Measurements from ENCODE around the gene SBDS. TPM values are rescaled to one million over a fixed set of nuclear protein-coding genes. Genes with fewer than 3 reads are reported as not detected.

SBDS gene
- total RNA-seq, 1 experiment from 2014 or later, result 50.1 TPM

- RAD21 ChIA-PET (ENCODE audit: low non-redundant PET in 1 of 2, low total read pairs in 2 of 2, uncharacterized antibody in 2 of 2, unreplicated experiment in 2 of 2), result no interaction called here
- ATAC-seq (no peak), DNase-seq (ENCODE audit: low read depth, low spot score) (no peak)
- H3K9ac ChIP-seq (ENCODE audit: low read length), result no peak overlapping the region
- no peaks in the 10 kb centered on the region for H4K20me1 ChIP-seq (ENCODE audit: insufficient read depth)
- no peaks in the 10 kb centered on the region for H3K9me3 ChIP-seq (ENCODE audit: control insufficient read depth in 1 of 2, insufficient read depth in 1 of 2, low read depth in 1 of 2, low read length in 2 of 2)
- H3K27ac ChIP-seq (ENCODE audit: low read depth, low read length), result no peak overlapping the region
- no peak overlapping the region for H2AFZ ChIP-seq (ENCODE audit: low read depth, low read length, poor library complexity, severe bottlenecking)
- no peaks in the 10 kb centered on the region for H3K27me3 ChIP-seq (ENCODE audit: insufficient read depth, low read length)
- H3K4me1 ChIP-seq (ENCODE audit: control insufficient read depth in 1 of 2, insufficient read depth in 2 of 2, low read length in 2 of 2), result peaks cover 0 to 12% of the 10 kb centered on the region in 2 experiments; a peak in 2 of 4 replicates
- H3K9me2 ChIP-seq (ENCODE audit: insufficient read depth), result no peaks in the 10 kb centered on the region
- no peak overlapping the region for H3K4me2 ChIP-seq (ENCODE audit: low read length)
- no TSS peak for BruUV-seq (replicated peaks)
- H3K79me2 ChIP-seq (ENCODE audit: insufficient read depth, low read length), result no peaks in the 10 kb centered on the region
- POLR2A ChIA-PET, result no interaction called here
- TF ChIP-seq CBX3 (IDR thresholded peaks at IDR 0.05; ENCODE audit: low read depth) (no peak), SIN3A (IDR thresholded peaks at IDR 0.05; ENCODE audit: low read depth) (no peak), REST (IDR thresholded peaks at IDR 0.05; ENCODE audit: low read depth) (no peak), ZFX (IDR thresholded peaks at IDR 0.05) (no peak), RAD21 (IDR thresholded peaks at IDR 0.05; ENCODE audit: low read depth) (no peak)
- H3K4me3 ChIP-seq (replicated peaks in 1 of 2; ENCODE audit: low read depth in 1 of 2, low read length in 2 of 2), result no peak overlapping the region
- peaks cover 5 to 12% of the 10 kb centered on the region in 2 experiments; a peak in 2 of 4 replicates for H3K36me3 ChIP-seq (ENCODE audit: control insufficient read depth in 1 of 2, insufficient read depth in 2 of 2, low read length in 2 of 2)
- CTCF ChIA-PET, result no interaction called here
- intact Hi-C loops (cut with micrococcal nuclease), result no loop called here
These were observed 25.9 kb upstream of the SBDS start for GRCh38 chr7:67021260-67021659.

GRCh38 chr7:67019562-67020390 lies 24.4 kb upstream of the SBDS start:
- no peaks in the 10 kb centered on the region for H3K27me3 ChIP-seq (ENCODE audit: insufficient read depth, low read length)
- ATAC-seq, result no peak
- no TSS peak for BruUV-seq (replicated peaks)
- POLR2A ChIA-PET, result no interaction called here
- no peaks in the 10 kb centered on the region for H3K9me2 ChIP-seq (ENCODE audit: insufficient read depth)
- no peaks in the 10 kb centered on the region for H3K79me2 ChIP-seq (ENCODE audit: insufficient read depth, low read length)
- no peak overlapping the region for H2AFZ ChIP-seq (ENCODE audit: low read depth, low read length, poor library complexity, severe bottlenecking)
- peaks cover 5 to 12% of the 10 kb centered on the region in 2 experiments; a peak in 2 of 4 replicates for H3K36me3 ChIP-seq (ENCODE audit: control insufficient read depth in 1 of 2, insufficient read depth in 2 of 2, low read length in 2 of 2)
- H3K27ac ChIP-seq (ENCODE audit: low read depth, low read length), result no peak overlapping the region
- no peak overlapping the region for H3K4me3 ChIP-seq (replicated peaks in 1 of 2; ENCODE audit: low read depth in 1 of 2, low read length in 2 of 2)
- DNase-seq (ENCODE audit: low read depth, low spot score), result no peak
- RAD21 ChIA-PET (ENCODE audit: low non-redundant PET in 1 of 2, low total read pairs in 2 of 2, uncharacterized antibody in 2 of 2, unreplicated experiment in 2 of 2), result no interaction called here
- intact Hi-C loops (cut with micrococcal nuclease), result no loop called here
- CTCF ChIA-PET, result no interaction called here
- H3K9ac ChIP-seq (ENCODE audit: low read length), result no peak overlapping the region
- H3K9me3 ChIP-seq (ENCODE audit: control insufficient read depth in 1 of 2, insufficient read depth in 1 of 2, low read depth in 1 of 2, low read length in 2 of 2), result no peaks in the 10 kb centered on the region
- H4K20me1 ChIP-seq (ENCODE audit: insufficient read depth), result no peaks in the 10 kb centered on the region
- H3K4me1 ChIP-seq (ENCODE audit: control insufficient read depth in 1 of 2, insufficient read depth in 2 of 2, low read length in 2 of 2), result peaks cover 0 to 2% of the 10 kb centered on the region in 2 experiments; a peak in 1 of 4 replicates
- H3K4me2 ChIP-seq (ENCODE audit: low read length), result no peak overlapping the region
- no peak for TF ChIP-seq YY1 (IDR thresholded peaks at IDR 0.05; ENCODE audit: extremely low read depth, insufficient replicate concordance, low read depth, low read length)
- no peak for TF ChIP-seq JUND (IDR thresholded peaks at IDR 0.05)
- TF ChIP-seq POLR2A (IDR thresholded peaks at IDR 0.05; ENCODE audit: borderline replicate concordance, extremely low read depth, insufficient read depth, insufficient read length), result no peak
- no peak for TF ChIP-seq FOSL1 (IDR thresholded peaks at IDR 0.05; ENCODE audit: low read depth)
- no peak for TF ChIP-seq EZH2phosphoT487 (IDR thresholded peaks at IDR 0.05; ENCODE audit: borderline replicate concordance)
- no peak for TF ChIP-seq ZBTB33 (IDR thresholded peaks at IDR 0.05; ENCODE audit: extremely low read depth, insufficient replicate concordance, low read length)
- no peak for TF ChIP-seq CTCF (IDR thresholded peaks at IDR 0.05 in 2 of 3, conservative IDR thresholded peaks at IDR 0.05 in 1 of 3; ENCODE audit: borderline replicate concordance in 1 of 3, insufficient read depth in 1 of 3, low read depth in 2 of 3, low read length in 2 of 3)

Measured in HCT116 (cell line).